Panc1 (cell line): Measurements from ENCODE around the gene ARL2BP. TPM values are rescaled to one million over a fixed set of nuclear protein-coding genes. Genes with fewer than 3 reads are reported as not detected.

Experiments
- ATAC-seq: fragments of 200-7000 bp; cut with Tn5 transposase; 2 replicates; pipeline ENCODE4 v1.9.1; 2020; ENCODE audit warnings: mild to moderate bottlenecking, moderate library complexity
- BruUV-seq: library from RNA; stranded (reverse); fragments of 400-500 nt; replicated peaks from 2 replicates; lab custom pipeline; 2021; lab: Mats Ljungman, UMichigan
- CTCF ChIA-PET: fragments of 300-600 bp; sonication (Branson Sonifier 250); formaldehyde crosslinking; loops from one replicate; lab custom pipeline; 2022; ENCODE audit warnings: antibody characterized with exemption; lab: Charles Lee
- POLR2A ChIA-PET: fragments of 300-600 bp; sonication (Branson Sonifier 250); formaldehyde crosslinking; loops from one replicate; lab custom pipeline; 2022; ENCODE audit warnings: antibody characterized with exemption; lab: Charles Lee
- DNase-seq: peaks from one replicate; pipeline ENCODE4 v3.0.0-alpha.2; 2010; ENCODE audit warnings: low read depth, low spot score
- H3K27ac ChIP-seq: 2 replicates; pipeline ENCODE4 v1.5.1; 2011; ENCODE audit warnings: mild to moderate bottlenecking, low read length, inconsistent platforms
- H3K27me3 ChIP-seq: fragments of 200-500 bp; sonication (Bioruptor generic); 2 replicates; pipeline ENCODE4 v1.6.0; 2014; ENCODE audit warnings: low read length, inconsistent platforms; ENCODE audit not compliant: control insufficient read depth, insufficient read depth
- H3K36me3 ChIP-seq: fragments of 200-500 bp; sonication (Bioruptor generic); 2 replicates; pipeline ENCODE4 v1.5.1; 2014; ENCODE audit warnings: inconsistent platforms, mild to moderate bottlenecking, low read length, moderate library complexity; ENCODE audit not compliant: control insufficient read depth, insufficient read depth
- H3K4me1 ChIP-seq: 2 replicates; pipeline ENCODE4 v1.5.1; 2011; ENCODE audit warnings: inconsistent platforms, mild to moderate bottlenecking, low read length, moderate library complexity; ENCODE audit not compliant: control insufficient read depth, insufficient read depth
- H3K4me3 ChIP-seq, 2 experiments: 2 replicates each; pipeline ENCODE4 v1.5.1; 2011 to 2012; ENCODE audit warnings: low read depth in 2 of 2, low read length in 2 of 2, mild to moderate bottlenecking in 2 of 2, inconsistent platforms in 1 of 2, moderate library complexity in 1 of 2
- H3K9me3 ChIP-seq: fragments of 200-500 bp; sonication (Bioruptor generic); 2 replicates; pipeline ENCODE4 v1.5.1; 2014; ENCODE audit warnings: low read depth, mild to moderate bottlenecking, inconsistent platforms, low read length, moderate library complexity; ENCODE audit not compliant: control insufficient read depth, insufficient read depth
- CTCF ChIP-seq: fragments of 450-650 bp; IDR thresholded peaks from 2 replicates; pipeline ENCODE4 v1.5.1; 2017; ENCODE audit warnings: mild to moderate bottlenecking
- POLR2AphosphoS5 ChIP-seq: IDR thresholded peaks from 2 replicates; pipeline ENCODE4 v1.6.1; 2012; ENCODE audit warnings: mild to moderate bottlenecking, low read depth, low read length, moderate library complexity
- REST ChIP-seq, 2 experiments: IDR thresholded peaks; 2 replicates each; pipeline ENCODE4 v1.6.1; 2011 to 2012; ENCODE audit warnings: low read depth in 2 of 2, control low read depth in 1 of 2, low read length in 1 of 2, mild to moderate bottlenecking in 1 of 2, moderate library complexity in 1 of 2; ENCODE audit not compliant: insufficient read depth in 1 of 2
- SIN3A ChIP-seq: IDR thresholded peaks from 2 replicates; pipeline ENCODE4 v1.6.1; 2012; ENCODE audit warnings: low read depth, mild to moderate bottlenecking, low read length, moderate library complexity, borderline replicate concordance; ENCODE audit not compliant: insufficient read depth
- TCF7L2 ChIP-seq: IDR thresholded peaks from 2 replicates; pipeline ENCODE4 v1.6.1; 2011; ENCODE audit warnings: mild to moderate bottlenecking, low read depth, low read length, inconsistent platforms
- in situ Hi-C: cut with HindIII; loops from 2 replicates; pipeline ENCODE4 v1.10.0; 2016; ENCODE audit warnings: low sequenced_read_pairs, low pct_unique_long_range_greater_than_20kb
- intact Hi-C: fragments of 100-400 bp; cut with micrococcal nuclease; formaldehyde crosslinking; loops from one replicate; pipeline ENCODE4 v1.10.0; 2022; ENCODE audit not compliant: unreplicated experiment
- total RNA-seq: library from RNA; stranded (reverse); gene quantifications from one replicate; pipeline ENCODE4 v1.2.1, GENCODE V29; 2021; ENCODE audit not compliant: unreplicated experiment

The ARL2BP gene
- total RNA-seq, 1 experiment from 2014 or later: 47.7 TPM

DNA sequence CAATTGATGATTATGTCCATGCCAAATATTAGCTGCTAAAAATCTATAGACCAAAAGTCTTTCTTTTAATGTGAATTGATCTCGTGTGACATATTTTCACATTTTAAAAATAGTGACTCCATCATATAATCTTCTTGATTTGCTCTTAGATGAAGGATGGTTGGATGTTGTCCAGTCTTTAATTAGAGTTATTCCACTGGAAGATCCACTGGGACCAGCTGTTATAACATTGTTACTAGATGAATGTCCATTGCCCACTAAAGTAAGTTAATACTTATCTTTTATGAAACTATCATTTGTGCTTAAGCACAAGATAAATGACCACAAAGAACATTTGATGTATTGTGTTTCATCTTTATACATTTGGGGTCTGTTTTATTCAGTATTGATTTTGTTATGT, 36.1 kb upstream of the ARL2BP start:
- in situ Hi-C loops: no loop called here
- Histone ChIP-seq H3K27ac (no peak overlapping the region), H3K4me3 (no peak overlapping the region), H3K9me3 (no peaks in the 10 kb centered on the region), H3K27me3 (no peaks in the 10 kb centered on the region), H3K36me3 (peaks cover 29% of the 10 kb centered on the region), H3K4me1 (no peaks in the 10 kb centered on the region)
- intact Hi-C loops: no loop called here
- TF ChIP-seq REST (IDR thresholded peaks at IDR 0.05; ENCODE audit: insufficient read depth in 1 of 2, low read depth in 2 of 2, low read length in 1 of 2) (no peak), POLR2AphosphoS5 (no peak), SIN3A (no peak), TCF7L2 (no peak), CTCF (no peak)
- no TSS peak for BruUV-seq
- no peak for ATAC-seq
- ChIA-PET POLR2A (no interaction called here), CTCF (no interaction called here)
- no peak for DNase-seq

DNA sequence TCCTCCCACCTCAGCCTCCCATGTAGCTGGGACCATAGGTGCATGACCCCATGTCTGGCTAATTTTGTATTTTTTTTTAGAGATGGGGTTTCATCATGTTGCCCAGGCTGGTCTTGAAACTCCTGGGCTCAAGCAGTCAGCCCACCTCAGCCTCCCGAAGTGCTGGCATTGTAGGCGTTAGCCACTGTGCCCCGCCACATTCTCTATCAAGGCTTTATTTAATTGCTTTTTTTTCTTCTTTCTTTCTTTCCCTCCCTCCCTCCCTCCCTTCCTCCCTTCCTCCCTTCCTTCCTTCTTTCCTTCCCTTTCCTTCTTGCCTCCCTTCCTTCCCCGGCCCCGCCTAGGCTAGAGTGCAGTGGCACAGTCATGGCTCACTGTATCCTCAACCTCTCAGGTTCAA, 35.3 kb upstream of the ARL2BP start:
- Histone ChIP-seq H3K4me1 (no peaks in the 10 kb centered on the region), H3K27me3 (no peaks in the 10 kb centered on the region), H3K4me3 (no peak overlapping the region), H3K27ac (no peak overlapping the region), H3K9me3 (no peaks in the 10 kb centered on the region), H3K36me3 (peaks cover 29% of the 10 kb centered on the region)
- ATAC-seq (no peak), DNase-seq (no peak)
- BruUV-seq: no TSS peak
- TF ChIP-seq POLR2AphosphoS5 (no peak), SIN3A (no peak), CTCF (no peak), REST (IDR thresholded peaks at IDR 0.05; ENCODE audit: insufficient read depth in 1 of 2, low read depth in 2 of 2, low read length in 1 of 2) (no peak), TCF7L2 (no peak)
- in situ Hi-C loops: no loop called here
- ChIA-PET CTCF (no interaction called here), POLR2A (interaction anchor here (0.5 kb wide), 1 partner anchor 24 kb away, joined by 4 read pairs; the partner anchor contains the start of genes PSME3IP1 and RSPRY1)
- intact Hi-C loops: no loop called here
